ENCODE results near the gene SEPTIN1.
"Not testable (repeated sequence)": the region's sequence is repeated elsewhere in the genome, so short reads cannot be mapped to it uniquely, and the experiment has no call there.

GRCh38 chr16:30338715-30339114, 43.6 kb downstream of the SEPTIN1 start:
- TF ChIP-seq CTCF (IDR thresholded peaks at IDR 0.05 in 4 of 5, conservative IDR thresholded peaks at IDR 0.05 in 1 of 5); POLR2A (IDR thresholded peaks at IDR 0.05): not testable (repeated sequence)
